IMR-90 (cell line): ENCODE data around the gene RABGGTA.

ENCODE experiments used
- BHLHE40 ChIP-seq: fragments of 150-350 bp; IDR thresholded peaks from 2 replicates; pipeline ENCODE4 v1.6.1; 2016; ENCODE audit warnings: mild to moderate bottlenecking, low read depth, low read length
- CEBPB ChIP-seq: IDR thresholded peaks from 2 replicates; pipeline ENCODE4 v1.6.1; 2012; ENCODE audit warnings: low read depth, low read length, improper control_type of control experiment
- CHD1 ChIP-seq: IDR thresholded peaks from 2 replicates; pipeline ENCODE4 v1.6.1; 2012; ENCODE audit warnings: low read depth, low read length, improper control_type of control experiment
- FOS ChIP-seq: fragments of 150-350 bp; IDR thresholded peaks from 2 replicates; pipeline ENCODE4 v1.6.1; 2016; ENCODE audit warnings: low read depth, low read length
- MAFK ChIP-seq: IDR thresholded peaks from 2 replicates; pipeline ENCODE4 v1.6.1; 2012; ENCODE audit warnings: low read depth, low read length, improper control_type of control experiment
- MAZ ChIP-seq: IDR thresholded peaks from 2 replicates; pipeline ENCODE4 v1.6.1; 2012; ENCODE audit warnings: low read depth, mild to moderate bottlenecking, low read length, improper control_type of control experiment, moderate library complexity, borderline replicate concordance
- MXI1 ChIP-seq: IDR thresholded peaks from 2 replicates; pipeline ENCODE4 v1.6.1; 2012; ENCODE audit warnings: low read depth, mild to moderate bottlenecking, low read length, moderate library complexity, borderline replicate concordance
- NFE2L2 ChIP-seq: fragments of 150-350 bp; IDR thresholded peaks from 2 replicates; pipeline ENCODE4 v1.6.1; 2016; ENCODE audit warnings: low read depth, mild to moderate bottlenecking, low read length
- POLR2A ChIP-seq: IDR thresholded peaks from 2 replicates; pipeline ENCODE4 v1.6.1; 2012; ENCODE audit warnings: mild to moderate bottlenecking, low read depth, low read length
- RAD21 ChIP-seq: IDR thresholded peaks from 2 replicates; pipeline ENCODE4 v1.6.1; 2012; ENCODE audit warnings: low read length, improper control_type of control experiment
- RFX5 ChIP-seq: IDR thresholded peaks from 2 replicates; pipeline ENCODE4 v1.8.0; 2012; ENCODE audit warnings: low read depth, mild to moderate bottlenecking, low read length, moderate library complexity
- SMC3 ChIP-seq: fragments of 150-350 bp; IDR thresholded peaks from 2 replicates; pipeline ENCODE4 v1.6.1; 2016; ENCODE audit warnings: low read depth, mild to moderate bottlenecking, antibody characterized with exemption, low read length, moderate library complexity
- TF ChIP-seq, protein P1 (sequence below): conservative IDR thresholded peaks from 2 replicates; pipeline ENCODE4 v1.5.1; 2012; ENCODE audit warnings: mild to moderate bottlenecking, low read depth, low read length, improper control_type of control experiment
- TF ChIP-seq, protein P2 (sequence below): fragments of 150-350 bp; IDR thresholded peaks from 2 replicates; pipeline ENCODE4 v1.6.1; 2017; ENCODE audit warnings: mild to moderate bottlenecking, antibody characterized with exemption, low read length, low read depth

DNA sequence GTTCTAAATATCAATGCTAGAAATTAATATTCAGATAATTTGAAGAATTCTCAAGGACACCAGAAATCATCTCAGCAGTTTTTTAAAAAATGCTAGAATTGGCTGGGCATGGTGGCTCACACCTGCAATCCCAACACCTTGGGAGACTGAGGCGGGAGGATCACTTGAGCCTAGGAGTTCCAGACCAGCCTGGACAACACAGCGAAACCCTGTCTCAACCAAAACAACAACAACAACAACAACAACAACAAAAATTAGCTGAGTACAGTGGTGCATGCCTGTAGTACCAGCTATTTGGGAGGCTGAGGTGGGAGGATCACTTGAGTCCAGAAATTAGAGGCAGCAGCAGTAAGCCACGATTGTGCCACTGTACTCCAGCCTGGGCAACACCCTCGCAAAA is 52.3 kb downstream of the RABGGTA start:
- TF ChIP-seq, protein P1, sequence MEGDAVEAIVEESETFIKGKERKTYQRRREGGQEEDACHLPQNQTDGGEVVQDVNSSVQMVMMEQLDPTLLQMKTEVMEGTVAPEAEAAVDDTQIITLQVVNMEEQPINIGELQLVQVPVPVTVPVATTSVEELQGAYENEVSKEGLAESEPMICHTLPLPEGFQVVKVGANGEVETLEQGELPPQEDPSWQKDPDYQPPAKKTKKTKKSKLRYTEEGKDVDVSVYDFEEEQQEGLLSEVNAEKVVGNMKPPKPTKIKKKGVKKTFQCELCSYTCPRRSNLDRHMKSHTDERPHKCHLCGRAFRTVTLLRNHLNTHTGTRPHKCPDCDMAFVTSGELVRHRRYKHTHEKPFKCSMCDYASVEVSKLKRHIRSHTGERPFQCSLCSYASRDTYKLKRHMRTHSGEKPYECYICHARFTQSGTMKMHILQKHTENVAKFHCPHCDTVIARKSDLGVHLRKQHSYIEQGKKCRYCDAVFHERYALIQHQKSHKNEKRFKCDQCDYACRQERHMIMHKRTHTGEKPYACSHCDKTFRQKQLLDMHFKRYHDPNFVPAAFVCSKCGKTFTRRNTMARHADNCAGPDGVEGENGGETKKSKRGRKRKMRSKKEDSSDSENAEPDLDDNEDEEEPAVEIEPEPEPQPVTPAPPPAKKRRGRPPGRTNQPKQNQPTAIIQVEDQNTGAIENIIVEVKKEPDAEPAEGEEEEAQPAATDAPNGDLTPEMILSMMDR: no peak
- TF ChIP-seq POLR2A (no peak), MAFK (no peak), MXI1 (no peak), BHLHE40 (no peak), RAD21 (no peak), RFX5 (no peak), CEBPB (no peak), FOS (no peak), SMC3 (no peak), NFE2L2 (no peak), CHD1 (no peak), MAZ (no peak)
- TF ChIP-seq, protein P2, sequence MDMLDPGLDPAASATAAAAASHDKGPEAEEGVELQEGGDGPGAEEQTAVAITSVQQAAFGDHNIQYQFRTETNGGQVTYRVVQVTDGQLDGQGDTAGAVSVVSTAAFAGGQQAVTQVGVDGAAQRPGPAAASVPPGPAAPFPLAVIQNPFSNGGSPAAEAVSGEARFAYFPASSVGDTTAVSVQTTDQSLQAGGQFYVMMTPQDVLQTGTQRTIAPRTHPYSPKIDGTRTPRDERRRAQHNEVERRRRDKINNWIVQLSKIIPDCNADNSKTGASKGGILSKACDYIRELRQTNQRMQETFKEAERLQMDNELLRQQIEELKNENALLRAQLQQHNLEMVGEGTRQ: no peak
